ENCODE results near the gene HDAC7. TPM values are rescaled to one million over a fixed set of nuclear protein-coding genes. Genes with fewer than 3 reads are reported as not detected.

Gene HDAC7
- total RNA-seq, 2 donors from 2014 or later = 27.3 to 29.7 TPM

- Histone ChIP-seq H3K36me3 (no peaks in the 10 kb centered on the region), H3K4me1 (peaks cover 9% of the 10 kb centered on the region), H3K27me3 (no peaks in the 10 kb centered on the region), H3K9ac (ENCODE audit: low read depth in 2 of 2, low read length in 2 of 2) (no peak overlapping the region), H3K4me3 (no peak overlapping the region), H3K27ac (no peak overlapping the region), H3K9me3 (no peaks in the 10 kb centered on the region)
- intact Hi-C loops (cut with DNase I) = no loop called here
- TF ChIP-seq CTCF (IDR thresholded peaks at IDR 0.05) = no peak
- DNase-seq = no peak
Observed at GRCh38 chr12:47748899-47749298, 70.8 kb downstream of the HDAC7 start.

DNA sequence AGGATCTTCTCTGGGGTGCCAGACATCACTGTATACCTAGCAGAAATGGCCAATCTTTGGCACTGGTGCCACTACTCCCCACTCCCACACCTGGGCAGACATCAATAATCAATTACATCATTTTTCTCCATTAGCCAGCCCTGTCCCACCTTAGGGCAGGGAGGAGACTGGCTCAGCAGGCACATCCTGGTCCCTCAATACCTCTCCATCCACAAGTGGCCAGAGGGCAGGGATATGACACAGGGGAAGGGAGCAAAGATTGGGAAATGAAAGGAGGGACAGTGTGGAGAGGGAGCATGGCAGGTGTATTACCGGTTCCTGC is 71.2 kb downstream of the HDAC7 start:
- intact Hi-C loops (cut with DNase I) = no loop called here
- Histone ChIP-seq H3K4me1 (peaks cover 5% of the 10 kb centered on the region), H3K9me3 (no peaks in the 10 kb centered on the region), H3K27me3 (no peaks in the 10 kb centered on the region), H3K27ac (no peak overlapping the region), H3K36me3 (no peaks in the 10 kb centered on the region), H3K9ac (ENCODE audit: low read depth in 2 of 2, low read length in 2 of 2) (no peak overlapping the region), H3K4me3 (no peak overlapping the region)
- TF ChIP-seq CTCF (IDR thresholded peaks at IDR 0.05) = no peak
- no peak for DNase-seq

- DNase-seq = no peak
- Histone ChIP-seq H3K9ac (ENCODE audit: low read depth in 2 of 2, low read length in 2 of 2) (no peak overlapping the region), H3K4me3 (no peak overlapping the region), H3K36me3 (no peaks in the 10 kb centered on the region), H3K27me3 (no peaks in the 10 kb centered on the region), H3K9me3 (no peaks in the 10 kb centered on the region), H3K27ac (no peak overlapping the region), H3K4me1 (no peaks in the 10 kb centered on the region)
- no peak for TF ChIP-seq CTCF (IDR thresholded peaks at IDR 0.05)
- intact Hi-C loops (cut with DNase I) = no loop called here
Observed at GRCh38 chr12:47747596-47748506, 71.9 kb downstream of the HDAC7 start.

- Histone ChIP-seq H3K27ac (no peak overlapping the region), H3K27me3 (no peaks in the 10 kb centered on the region), H3K4me1 (no peaks in the 10 kb centered on the region), H3K9me3 (no peaks in the 10 kb centered on the region), H3K4me3 (no peak overlapping the region), H3K9ac (ENCODE audit: low read depth in 2 of 2, low read length in 2 of 2) (no peak overlapping the region), H3K36me3 (no peaks in the 10 kb centered on the region)
- no peak for TF ChIP-seq CTCF (IDR thresholded peaks at IDR 0.05)
- intact Hi-C loops (cut with DNase I) = no loop called here
- no peak for DNase-seq
Observed at GRCh38 chr12:47747126-47747525, 72.6 kb downstream of the HDAC7 start.

GRCh38 chr12:47746523-47746922 is 73.2 kb downstream of the HDAC7 start:
- no peaks in the 10 kb centered on the region for H3K27me3 ChIP-seq
- no peak for DNase-seq
- no peaks in the 10 kb centered on the region for H3K9me3 ChIP-seq
- H3K36me3 ChIP-seq = no peaks in the 10 kb centered on the region
- no peak overlapping the region for H3K9ac ChIP-seq (ENCODE audit: low read depth in 2 of 2, low read length in 2 of 2)
- H3K27ac ChIP-seq = no peak overlapping the region
- intact Hi-C loops (cut with DNase I) = no loop called here
- no peak for TF ChIP-seq CTCF (IDR thresholded peaks at IDR 0.05)
- H3K4me3 ChIP-seq = no peak overlapping the region
- H3K4me1 ChIP-seq = peaks cover 1% of the 10 kb centered on the region
